MCF 10A (cell line): ENCODE measurements around the gene MAN2A1. TPM values are rescaled to one million over a fixed set of nuclear protein-coding genes. Genes with fewer than 3 reads are reported as not detected.

ENCODE experiments used
- BruUV-seq: library from RNA; stranded (reverse); fragments of 400-500 nt; replicated peaks from 2 replicates; lab custom pipeline; 2021; lab: Mats Ljungman, UMichigan
- CTCF ChIA-PET: fragments of 300-600 bp; sonication (Branson Sonifier 250); formaldehyde crosslinking; extraction: SDS; loops from one replicate; lab custom pipeline; 2021; ENCODE audit warnings: antibody characterized with exemption, inconsistent platforms; lab: Yijun Ruan, JAX
- POLR2A ChIA-PET: fragments of 300-600, 350-650 bp; sonication (Branson Sonifier 250); formaldehyde crosslinking; extraction: SDS; loops from one replicate; lab custom pipeline; 2020; ENCODE audit warnings: antibody characterized with exemption, inconsistent platforms; lab: Yijun Ruan, JAX
- DNase-seq: peaks from one replicate; pipeline ENCODE4 v3.0.0-alpha.2; 2018; ENCODE audit not compliant: unreplicated experiment
- H3K27ac Mint-ChIP-seq: one replicate; pipeline ENCODE4 v1.8.0; 2022; ENCODE audit warnings: mild to moderate bottlenecking, low read depth, mixed read lengths; ENCODE audit not compliant: unreplicated experiment
- H3K27me3 Mint-ChIP-seq: one replicate; pipeline ENCODE4 v1.8.0; 2022; ENCODE audit warnings: mixed read lengths; ENCODE audit not compliant: insufficient read depth, unreplicated experiment
- H3K36me3 Mint-ChIP-seq: one replicate; pipeline ENCODE4 v1.8.0; 2022; ENCODE audit warnings: mild to moderate bottlenecking, moderate library complexity, mixed read lengths; ENCODE audit not compliant: insufficient read depth, unreplicated experiment
- H3K4me1 Mint-ChIP-seq: one replicate; pipeline ENCODE4 v1.8.0; 2022; ENCODE audit warnings: mixed read lengths; ENCODE audit not compliant: insufficient read depth, unreplicated experiment
- H3K4me3 Mint-ChIP-seq: one replicate; pipeline ENCODE4 v1.8.0; 2022; ENCODE audit warnings: mild to moderate bottlenecking, moderate library complexity, mixed read lengths; ENCODE audit not compliant: unreplicated experiment
- H3K9me3 Mint-ChIP-seq: one replicate; pipeline ENCODE4 v1.8.0; 2022; ENCODE audit warnings: mixed read lengths; ENCODE audit not compliant: unreplicated experiment
- CTCF ChIP-seq: fragments of 200-600 bp; IDR thresholded peaks from one replicate; pipeline ENCODE4 v1.8.0; 2022; ENCODE audit warnings: antibody characterized with exemption, mild to moderate bottlenecking; ENCODE audit not compliant: unreplicated experiment
- intact Hi-C: fragments of 100-400 bp; cut with micrococcal nuclease; formaldehyde crosslinking; loops from 2 replicates; pipeline ENCODE4 v1.14.1; 2022
- total RNA-seq: library from RNA; stranded (reverse); gene quantifications from 2 replicates; pipeline ENCODE4 v1.2.3, GENCODE V29; 2022

MAN2A1 gene
- total RNA-seq, 1 experiment from 2014 or later = 44.1 TPM

GRCh38 chr5:109877670-109878045 is 187.9 kb downstream of the MAN2A1 start:
- no TSS peak for BruUV-seq
- TF ChIP-seq CTCF = no peak
- peak; percentile 57 for DNase-seq
- ChIA-PET CTCF (interaction anchor here (0.7 kb wide), 1 partner anchor 752 kb away, joined by 4 read pairs; no protein-coding TSS in a partner anchor), POLR2A (no interaction called here)
- no peaks in the 10 kb centered on the region for H3K27me3 Mint-ChIP-seq
- H3K27ac Mint-ChIP-seq = peak overlapping the region; percentile 80
- H3K4me1 Mint-ChIP-seq = peaks cover 19% of the 10 kb centered on the region
- peak overlapping the region; percentile 55 for H3K4me3 Mint-ChIP-seq
- intact Hi-C loops = no loop called here
- no peaks in the 10 kb centered on the region for H3K36me3 Mint-ChIP-seq
- H3K9me3 Mint-ChIP-seq = no peaks in the 10 kb centered on the region

GRCh38 chr5:109878887-109879286 is 189.2 kb downstream of the MAN2A1 start:
- peaks cover 19% of the 10 kb centered on the region for H3K4me1 Mint-ChIP-seq
- H3K36me3 Mint-ChIP-seq = no peaks in the 10 kb centered on the region
- DNase-seq = no peak
- ChIA-PET CTCF (interaction anchor here (0.6 kb wide), 1 partner anchor 55 kb away, joined by 3 read pairs; no protein-coding TSS in a partner anchor), POLR2A (no interaction called here)
- no TSS peak for BruUV-seq
- no peak overlapping the region for H3K27ac Mint-ChIP-seq
- intact Hi-C loops = no loop called here
- no peaks in the 10 kb centered on the region for H3K9me3 Mint-ChIP-seq
- no peak for TF ChIP-seq CTCF
- H3K27me3 Mint-ChIP-seq = no peaks in the 10 kb centered on the region
- H3K4me3 Mint-ChIP-seq = no peak overlapping the region

GRCh38 chr5:109880907-109881685 is 191.4 kb downstream of the MAN2A1 start:
- Mint-ChIP-seq H3K4me1 (peaks cover 19% of the 10 kb centered on the region), H3K27me3 (no peaks in the 10 kb centered on the region), H3K4me3 (no peak overlapping the region), H3K36me3 (no peaks in the 10 kb centered on the region), H3K9me3 (no peaks in the 10 kb centered on the region), H3K27ac (peak overlapping the region; percentile 24)
- DNase-seq = no peak
- intact Hi-C loops = no loop called here
- ChIA-PET CTCF (interaction anchor here (0.6 kb wide), 1 partner anchor 73 kb away, joined by 3 read pairs; no protein-coding TSS in a partner anchor), POLR2A (no interaction called here)
- no peak for TF ChIP-seq CTCF
- BruUV-seq = no TSS peak

- Mint-ChIP-seq H3K4me1 (peaks cover 5% of the 10 kb centered on the region), H3K36me3 (no peaks in the 10 kb centered on the region), H3K9me3 (no peaks in the 10 kb centered on the region), H3K27ac (no peak overlapping the region), H3K4me3 (no peak overlapping the region), H3K27me3 (no peaks in the 10 kb centered on the region)
- BruUV-seq = no TSS peak
- no peak for DNase-seq
- POLR2A ChIA-PET = no interaction called here
- CTCF ChIA-PET = no interaction called here
- intact Hi-C loops = no loop called here
- no peak for TF ChIP-seq CTCF
Observed at GRCh38 chr5:109882546-109882945, 192.8 kb downstream of the MAN2A1 start.
